ENCODE measurements around the gene NOS3.

NOS3 gene

GRCh38 chr7:150953061-150953997, 37.5 kb upstream of the NOS3 start:
- Histone ChIP-seq H3K9me3 (ENCODE audit: insufficient read depth, low read length, severe bottlenecking) (no peaks in the 10 kb centered on the region), H3K27ac (ENCODE audit: low read length) (no peak overlapping the region), H3K9ac (ENCODE audit: low read depth, low read length) (no peak overlapping the region), H3K4me2 (ENCODE audit: insufficient read depth, low read length) (no peak overlapping the region), H3K36me3 (ENCODE audit: insufficient read depth, low read length) (no peaks in the 10 kb centered on the region), H3K4me1 (ENCODE audit: insufficient read depth, low read length) (no peaks in the 10 kb centered on the region), H3K4me3 (ENCODE audit: low read depth in 1 of 2, low read length in 2 of 2) (no peak overlapping the region), H2AFZ (ENCODE audit: low read depth, low read length) (no peak overlapping the region), H3K79me2 (ENCODE audit: insufficient read depth, low read length) (no peaks in the 10 kb centered on the region), H3K27me3 (ENCODE audit: insufficient read depth, low read length, poor library complexity) (no peaks in the 10 kb centered on the region), H4K20me1 (ENCODE audit: insufficient read depth, low read length) (no peaks in the 10 kb centered on the region)
- ATAC-seq (ENCODE audit: insufficient read depth, low read depth) = no peak
- TF ChIP-seq CTCF (IDR thresholded peaks at IDR 0.05; ENCODE audit: borderline replicate concordance, extremely low read depth, low read length, poor library complexity, severe bottlenecking) (no peak), EZH2 (IDR thresholded peaks at IDR 0.05; ENCODE audit: borderline replicate concordance, low read depth, low read length, severe bottlenecking) (no peak)
- DNase-seq = no peak

- Histone ChIP-seq H3K36me3 (ENCODE audit: insufficient read depth, low read length) (no peaks in the 10 kb centered on the region), H2AFZ (ENCODE audit: low read depth, low read length) (no peak overlapping the region), H3K79me2 (ENCODE audit: insufficient read depth, low read length) (no peaks in the 10 kb centered on the region), H3K27me3 (ENCODE audit: insufficient read depth, low read length, poor library complexity) (no peaks in the 10 kb centered on the region), H3K9me3 (ENCODE audit: insufficient read depth, low read length, severe bottlenecking) (no peaks in the 10 kb centered on the region), H3K4me2 (ENCODE audit: insufficient read depth, low read length) (no peak overlapping the region), H3K9ac (ENCODE audit: low read depth, low read length) (no peak overlapping the region), H4K20me1 (ENCODE audit: insufficient read depth, low read length) (peaks cover 3% of the 10 kb centered on the region; the same call in 1 of the 2 replicates), H3K4me3 (ENCODE audit: low read depth in 1 of 2, low read length in 2 of 2) (no peak overlapping the region), H3K27ac (ENCODE audit: low read length) (no peak overlapping the region), H3K4me1 (ENCODE audit: insufficient read depth, low read length) (no peaks in the 10 kb centered on the region)
- TF ChIP-seq CTCF (IDR thresholded peaks at IDR 0.05; ENCODE audit: borderline replicate concordance, extremely low read depth, low read length, poor library complexity, severe bottlenecking) (no peak), EZH2 (IDR thresholded peaks at IDR 0.05; ENCODE audit: borderline replicate concordance, low read depth, low read length, severe bottlenecking) (no peak)
- no peak for DNase-seq
- ATAC-seq (ENCODE audit: insufficient read depth, low read depth) = no peak
These were observed 36.4 kb upstream of the NOS3 start for GRCh38 chr7:150954201-150954985.

GRCh38 chr7:150954986-150955518, 35.8 kb upstream of the NOS3 start:
- TF ChIP-seq CTCF (IDR thresholded peaks at IDR 0.05; ENCODE audit: borderline replicate concordance, extremely low read depth, low read length, poor library complexity, severe bottlenecking) (no peak), EZH2 (IDR thresholded peaks at IDR 0.05; ENCODE audit: borderline replicate concordance, low read depth, low read length, severe bottlenecking) (no peak)
- no peak overlapping the region for H2AFZ ChIP-seq (ENCODE audit: low read depth, low read length)

More at GRCh38 chr7:150954986-150955518, 35.8 kb upstream of the NOS3 start:
- ATAC-seq (ENCODE audit: insufficient read depth, low read depth) = no peak
- no peak for DNase-seq
- no peaks in the 10 kb centered on the region for H3K27me3 ChIP-seq (ENCODE audit: insufficient read depth, low read length, poor library complexity)
- H3K9me3 ChIP-seq (ENCODE audit: insufficient read depth, low read length, severe bottlenecking) = no peaks in the 10 kb centered on the region
- H3K4me2 ChIP-seq (ENCODE audit: insufficient read depth, low read length) = no peak overlapping the region
- no peak overlapping the region for H3K4me3 ChIP-seq (ENCODE audit: low read depth in 1 of 2, low read length in 2 of 2)
- H3K79me2 ChIP-seq (ENCODE audit: insufficient read depth, low read length) = no peaks in the 10 kb centered on the region
- no peak overlapping the region for H3K27ac ChIP-seq (ENCODE audit: low read length)
- H3K4me1 ChIP-seq (ENCODE audit: insufficient read depth, low read length) = no peaks in the 10 kb centered on the region
- H4K20me1 ChIP-seq (ENCODE audit: insufficient read depth, low read length) = peaks cover 6% of the 10 kb centered on the region; the same call in 1 of the 2 replicates
- H3K36me3 ChIP-seq (ENCODE audit: insufficient read depth, low read length) = no peaks in the 10 kb centered on the region
- no peak overlapping the region for H3K9ac ChIP-seq (ENCODE audit: low read depth, low read length)

Data from DND-41 (cell line).